ENCODE data around the gene NMD3. TPM values are rescaled to one million over a fixed set of nuclear protein-coding genes. Genes with fewer than 3 reads are reported as not detected.
A peak's percentile ranks its signal among the peaks of the same experiment; 100 is the strongest.

Gene NMD3
- total RNA-seq, 1 experiment from 2014 or later, result 51.1 TPM

DNA sequence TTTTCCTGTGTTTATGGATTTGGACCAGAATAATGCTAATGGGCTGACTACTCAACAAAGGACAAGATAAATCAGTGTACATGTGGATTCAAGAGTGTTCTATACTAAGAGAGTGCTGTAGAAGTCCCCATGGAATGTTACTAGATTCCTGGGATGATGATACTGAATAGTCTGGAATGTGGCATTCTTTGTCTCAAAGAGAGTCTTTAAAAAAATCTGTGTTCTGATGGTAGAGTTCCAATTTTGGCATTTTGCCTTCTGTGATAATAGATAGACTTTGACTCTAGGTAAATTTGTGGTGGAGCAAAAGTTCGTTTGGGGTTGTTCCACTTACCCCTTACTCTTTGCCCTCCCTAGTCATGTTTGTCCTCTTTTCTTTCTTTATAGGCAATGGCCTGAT lies 43.7 kb downstream of the NMD3 start:
- Histone ChIP-seq H3K4me3 (ENCODE audit: low read depth, low read length, poor library complexity, severe bottlenecking) (no peak overlapping the region), H3K27ac (ENCODE audit: low read depth, low read length, poor library complexity, severe bottlenecking) (no peak overlapping the region), H3K4me1 (ENCODE audit: insufficient read depth, low read length, poor library complexity, severe bottlenecking) (peaks cover 6% of the 10 kb centered on the region), H3K9me3 (ENCODE audit: low read depth, low read length, poor library complexity, severe bottlenecking) (peaks cover 4% of the 10 kb centered on the region), H3K36me3 (ENCODE audit: insufficient read depth, low read length, poor library complexity, severe bottlenecking) (no peaks in the 10 kb centered on the region), H3K27me3 (replicated peaks; ENCODE audit: insufficient read depth, low read depth, low read length, poor library complexity) (no peaks in the 10 kb centered on the region)
- intact Hi-C loops (cut with micrococcal nuclease; ENCODE audit: unreplicated experiment), result no loop called here
- ChIA-PET CTCF (no interaction called here), POLR2A (ENCODE audit: low non-redundant PET) (no interaction called here)
- BruUV-seq (replicated peaks), result no TSS peak
- TF ChIP-seq EZH2 (IDR thresholded peaks at IDR 0.05; ENCODE audit: borderline replicate concordance, low read depth, low read length, poor library complexity, severe bottlenecking), result no peak
- TF ChIP-seq, protein P1, sequence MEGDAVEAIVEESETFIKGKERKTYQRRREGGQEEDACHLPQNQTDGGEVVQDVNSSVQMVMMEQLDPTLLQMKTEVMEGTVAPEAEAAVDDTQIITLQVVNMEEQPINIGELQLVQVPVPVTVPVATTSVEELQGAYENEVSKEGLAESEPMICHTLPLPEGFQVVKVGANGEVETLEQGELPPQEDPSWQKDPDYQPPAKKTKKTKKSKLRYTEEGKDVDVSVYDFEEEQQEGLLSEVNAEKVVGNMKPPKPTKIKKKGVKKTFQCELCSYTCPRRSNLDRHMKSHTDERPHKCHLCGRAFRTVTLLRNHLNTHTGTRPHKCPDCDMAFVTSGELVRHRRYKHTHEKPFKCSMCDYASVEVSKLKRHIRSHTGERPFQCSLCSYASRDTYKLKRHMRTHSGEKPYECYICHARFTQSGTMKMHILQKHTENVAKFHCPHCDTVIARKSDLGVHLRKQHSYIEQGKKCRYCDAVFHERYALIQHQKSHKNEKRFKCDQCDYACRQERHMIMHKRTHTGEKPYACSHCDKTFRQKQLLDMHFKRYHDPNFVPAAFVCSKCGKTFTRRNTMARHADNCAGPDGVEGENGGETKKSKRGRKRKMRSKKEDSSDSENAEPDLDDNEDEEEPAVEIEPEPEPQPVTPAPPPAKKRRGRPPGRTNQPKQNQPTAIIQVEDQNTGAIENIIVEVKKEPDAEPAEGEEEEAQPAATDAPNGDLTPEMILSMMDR (conservative IDR thresholded peaks at IDR 0.05; ENCODE audit: low read depth, low read length), result no peak
- no peak for DNase-seq (ENCODE audit: low spot score)

DNA sequence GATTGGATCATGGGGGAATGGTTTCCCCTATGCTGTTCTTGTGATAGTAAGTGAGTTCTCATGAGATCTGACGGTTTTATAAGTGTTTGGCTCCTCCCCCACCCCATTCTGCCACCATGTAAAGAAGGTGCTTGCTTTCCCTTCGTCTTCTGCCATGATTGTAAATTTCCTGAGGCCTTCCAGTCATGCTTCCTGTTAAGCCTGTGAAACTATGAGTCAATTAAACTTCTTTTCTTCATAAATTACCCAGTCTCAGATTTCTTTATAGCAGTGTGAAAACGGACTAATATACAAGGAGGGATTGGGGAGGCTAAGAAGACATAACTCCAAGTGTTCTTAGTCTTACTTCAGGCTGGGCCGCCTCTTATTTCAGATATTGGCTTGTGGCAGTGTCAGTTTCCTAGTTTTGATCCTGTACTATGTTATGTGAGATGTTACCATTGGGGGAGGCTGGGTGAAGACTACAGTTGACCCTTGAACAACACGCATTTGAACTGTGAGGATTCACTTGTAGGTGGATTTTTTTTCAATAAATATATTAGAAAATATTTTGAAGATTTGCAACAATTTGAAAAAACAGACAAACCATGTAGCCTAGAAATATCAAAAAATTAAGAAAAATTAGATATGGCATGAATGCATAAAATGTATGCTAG lies 44.9 kb downstream of the NMD3 start:
- TF ChIP-seq EZH2 (IDR thresholded peaks at IDR 0.05; ENCODE audit: borderline replicate concordance, low read depth, low read length, poor library complexity, severe bottlenecking), result no peak
- TF ChIP-seq, protein P1 (conservative IDR thresholded peaks at IDR 0.05; ENCODE audit: low read depth, low read length), result no peak
- POLR2A ChIA-PET (ENCODE audit: low non-redundant PET), result no interaction called here
- H3K4me3 ChIP-seq (ENCODE audit: low read depth, low read length, poor library complexity, severe bottlenecking), result no peak overlapping the region
- DNase-seq (ENCODE audit: low spot score), result peak; percentile 52
- H3K36me3 ChIP-seq (ENCODE audit: insufficient read depth, low read length, poor library complexity, severe bottlenecking), result no peaks in the 10 kb centered on the region
- no peaks in the 10 kb centered on the region for H3K27me3 ChIP-seq (replicated peaks; ENCODE audit: insufficient read depth, low read depth, low read length, poor library complexity)
- H3K27ac ChIP-seq (ENCODE audit: low read depth, low read length, poor library complexity, severe bottlenecking), result no peak overlapping the region
- CTCF ChIA-PET, result no interaction called here
- H3K9me3 ChIP-seq (ENCODE audit: low read depth, low read length, poor library complexity, severe bottlenecking), result peaks cover 4% of the 10 kb centered on the region
- BruUV-seq (replicated peaks), result no TSS peak
- H3K4me1 ChIP-seq (ENCODE audit: insufficient read depth, low read length, poor library complexity, severe bottlenecking), result peaks cover 6% of the 10 kb centered on the region
- intact Hi-C loops (cut with micrococcal nuclease; ENCODE audit: unreplicated experiment), result no loop called here

DNA sequence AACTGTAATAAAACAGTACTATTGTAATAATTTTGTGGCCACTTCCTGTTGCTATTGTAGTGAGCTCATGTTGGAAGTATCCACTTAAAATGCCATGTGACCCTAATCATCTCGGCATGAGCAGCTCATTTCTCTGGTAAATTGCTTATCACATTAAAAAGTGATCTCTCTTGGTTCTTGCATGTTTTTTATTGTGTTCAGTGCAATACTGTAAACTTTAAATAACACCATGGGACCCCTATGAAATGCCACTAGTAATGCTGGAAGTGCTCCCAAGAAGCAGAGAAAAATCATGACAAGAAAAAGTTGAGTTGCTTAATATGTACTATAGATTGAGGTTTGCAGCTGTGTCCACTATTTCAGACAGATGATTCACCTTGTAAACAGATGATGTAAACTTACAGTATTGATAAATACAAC lies 45.6 kb downstream of the NMD3 start:
- Histone ChIP-seq H3K4me3 (ENCODE audit: low read depth, low read length, poor library complexity, severe bottlenecking) (no peak overlapping the region), H3K36me3 (ENCODE audit: insufficient read depth, low read length, poor library complexity, severe bottlenecking) (no peaks in the 10 kb centered on the region), H3K27ac (ENCODE audit: low read depth, low read length, poor library complexity, severe bottlenecking) (no peak overlapping the region), H3K27me3 (replicated peaks; ENCODE audit: insufficient read depth, low read depth, low read length, poor library complexity) (no peaks in the 10 kb centered on the region), H3K9me3 (ENCODE audit: low read depth, low read length, poor library complexity, severe bottlenecking) (peaks cover 4% of the 10 kb centered on the region), H3K4me1 (ENCODE audit: insufficient read depth, low read length, poor library complexity, severe bottlenecking) (peaks cover 6% of the 10 kb centered on the region)
- CTCF ChIA-PET, result no interaction called here
- intact Hi-C loops (cut with micrococcal nuclease; ENCODE audit: unreplicated experiment), result no loop called here
- TF ChIP-seq, protein P1 (conservative IDR thresholded peaks at IDR 0.05; ENCODE audit: low read depth, low read length), result no peak
- TF ChIP-seq EZH2 (IDR thresholded peaks at IDR 0.05; ENCODE audit: borderline replicate concordance, low read depth, low read length, poor library complexity, severe bottlenecking), result no peak
- peak; percentile 58 for DNase-seq (ENCODE audit: low spot score)
- no TSS peak for BruUV-seq (replicated peaks)
- POLR2A ChIA-PET (ENCODE audit: low non-redundant PET), result no interaction called here

Data from A673 (cell line).